Ishikawa (cell line): ENCODE measurements around the gene NOD2.

ENCODE experiments used
- CEBPB ChIP-seq: IDR thresholded peaks from 2 replicates; pipeline ENCODE4 v1.6.1; 2012
- CREB1 ChIP-seq: IDR thresholded peaks from 2 replicates; pipeline ENCODE4 v1.6.1; 2012; ENCODE audit warnings: low read depth
- EGR1 ChIP-seq: IDR thresholded peaks from 2 replicates; pipeline ENCODE4 v1.6.1; 2012
- EP300 ChIP-seq: IDR thresholded peaks from 2 replicates; pipeline ENCODE4 v1.6.1; 2012; ENCODE audit warnings: borderline replicate concordance
- FOXM1 ChIP-seq: IDR thresholded peaks from 2 replicates; pipeline ENCODE4 v1.6.1; 2012; ENCODE audit warnings: low read depth, borderline replicate concordance
- MAX ChIP-seq: IDR thresholded peaks from 2 replicates; pipeline ENCODE4 v1.6.1; 2012
- NFIC ChIP-seq: IDR thresholded peaks from 2 replicates; pipeline ENCODE4 v1.6.1; 2012
- RAD21 ChIP-seq: IDR thresholded peaks from 2 replicates; pipeline ENCODE4 v1.6.1; 2012; ENCODE audit warnings: low read depth
- REST ChIP-seq: IDR thresholded peaks from 2 replicates; pipeline ENCODE4 v1.6.1; 2012; ENCODE audit warnings: low read depth, mild to moderate bottlenecking
- TAF1 ChIP-seq: IDR thresholded peaks from 2 replicates; pipeline ENCODE4 v1.6.1; 2012; ENCODE audit warnings: low read depth, mild to moderate bottlenecking
- TCF12 ChIP-seq: IDR thresholded peaks from 2 replicates; pipeline ENCODE4 v1.6.1; 2012; ENCODE audit warnings: low read depth
- TEAD4 ChIP-seq: IDR thresholded peaks from 2 replicates; pipeline ENCODE4 v1.6.1; 2012
- USF1 ChIP-seq: IDR thresholded peaks from 2 replicates; pipeline ENCODE4 v1.6.1; 2012
- YY1 ChIP-seq: IDR thresholded peaks from 2 replicates; pipeline ENCODE4 v1.6.1; 2012; ENCODE audit warnings: low read depth
- ZBTB7A ChIP-seq: IDR thresholded peaks from 2 replicates; pipeline ENCODE4 v1.6.1; 2012; ENCODE audit warnings: low read depth

NOD2 gene

GRCh38 chr16:50694206-50694605, 800 bp downstream of the NOD2 start:
- TF ChIP-seq EGR1 = no peak
- no peak for TF ChIP-seq TAF1
- TF ChIP-seq CEBPB = no peak
- TF ChIP-seq YY1 = no peak
- TF ChIP-seq RAD21 = no peak
- no peak for TF ChIP-seq USF1
- no peak for TF ChIP-seq MAX
- no peak for TF ChIP-seq EP300
- no peak for TF ChIP-seq REST
- no peak for TF ChIP-seq NFIC
- no peak for TF ChIP-seq FOXM1
- no peak for TF ChIP-seq TCF12
- no peak for TF ChIP-seq ZBTB7A

- TF ChIP-seq MAX = no peak
- no peak for TF ChIP-seq REST
Measured at GRCh38 chr16:50695017-50696000, 1.9 kb downstream of the NOD2 start.

- TF ChIP-seq YY1 = no peak
- TF ChIP-seq EGR1 = no peak
Measured at GRCh38 chr16:50696126-50696525, 2.7 kb downstream of the NOD2 start.

- TF ChIP-seq FOXM1 (no peak), ZBTB7A (no peak), CEBPB (no peak), USF1 (peak; percentile 87), TCF12 (no peak)
Measured at GRCh38 chr16:50696575-50697420, 3.4 kb downstream of the NOD2 start.

GRCh38 chr16:50697421-50697715, 4.0 kb downstream of the NOD2 start:
- no peak for TF ChIP-seq TCF12
- TF ChIP-seq NFIC = no peak
- TF ChIP-seq CREB1 = no peak
- TF ChIP-seq ZBTB7A = no peak
- TF ChIP-seq MAX = no peak
- no peak for TF ChIP-seq USF1
- no peak for TF ChIP-seq CEBPB
- no peak for TF ChIP-seq EGR1
- no peak for TF ChIP-seq EP300
- no peak for TF ChIP-seq RAD21
- no peak for TF ChIP-seq REST
- TF ChIP-seq YY1 = no peak
- TF ChIP-seq TAF1 = no peak
- no peak for TF ChIP-seq FOXM1
- TF ChIP-seq TEAD4 = no peak
